Activated CD4-positive, alpha-beta T cell treated with anti-CD3 and anti-CD28 coated beads, Interleukin-2, amount 50 U/mL, for 4 hours (primary cell): ENCODE measurements around the gene PACSIN2.
"Not testable (repeated sequence)": the region's sequence is repeated elsewhere in the genome, so short reads cannot be mapped to it uniquely, and the experiment has no call there.

ENCODE experiments used
- DNase-seq, 2 experiments: peaks; one replicate each; pipeline ENCODE4 v3.0.0-alpha.2; 2020

The PACSIN2 gene

GRCh38 chr22:43014869-43015676 lies at the start of gene PACSIN2:
TSS of gene PACSIN2 (minus strand) at chr22:43015149. CDS start at chr22:42912080, 103,069 bp downstream.
- peak; percentile 99 for DNase-seq

GRCh38 chr22:43060183-43060582 lies 45.2 kb upstream of the PACSIN2 start:
- DNase-seq: peak; percentile 4 to 14

- DNase-seq: no peak
These were observed 42.7 kb upstream of the PACSIN2 start for GRCh38 chr22:43057641-43058040.

- no peak for DNase-seq
These were observed 38.2 kb upstream of the PACSIN2 start for GRCh38 chr22:43053176-43053575.

GRCh38 chr22:43050995-43051394 lies 36.0 kb upstream of the PACSIN2 start:
- no peak for DNase-seq

GRCh38 chr22:43047605-43048004 lies 32.7 kb upstream of the PACSIN2 start:
- no peak for DNase-seq

GRCh38 chr22:43044290-43044712 lies 29.4 kb upstream of the PACSIN2 start:
- DNase-seq: no peak

GRCh38 chr22:43042101-43042780 lies 27.3 kb upstream of the PACSIN2 start:
- DNase-seq: no peak

GRCh38 chr22:43039800-43040199 lies 24.9 kb upstream of the PACSIN2 start:
- no peak for DNase-seq

- no peak for DNase-seq
These were observed 23.4 kb upstream of the PACSIN2 start for GRCh38 chr22:43038325-43038724.

GRCh38 chr22:43036282-43036829 lies 21.4 kb upstream of the PACSIN2 start:
- DNase-seq: no peak

- DNase-seq: no peak
These were observed 20.3 kb upstream of the PACSIN2 start for GRCh38 chr22:43035250-43035649.

GRCh38 chr22:43031617-43032016 lies 16.7 kb upstream of the PACSIN2 start:
- no peak for DNase-seq

- no peak for DNase-seq
These were observed 3.7 kb upstream of the PACSIN2 start for GRCh38 chr22:43018615-43019014.

- DNase-seq: no peak
These were observed 2.8 kb upstream of the PACSIN2 start for GRCh38 chr22:43017525-43018460.

GRCh38 chr22:43016150-43016549 lies 1.2 kb upstream of the PACSIN2 start:
- DNase-seq: not testable (repeated sequence)

GRCh38 chr22:43015677-43016042 lies 711 bp upstream of the PACSIN2 start:
- DNase-seq: no peak

- DNase-seq: peak; percentile 9 to 16
These were observed 557 bp downstream of the PACSIN2 start for GRCh38 chr22:43014316-43014868.

GRCh38 chr22:43013355-43014315 lies 1.3 kb downstream of the PACSIN2 start:
- DNase-seq: no peak

- no peak for DNase-seq
These were observed 2.6 kb downstream of the PACSIN2 start for GRCh38 chr22:43012390-43012789.

- DNase-seq: no peak
These were observed 3.9 kb downstream of the PACSIN2 start for GRCh38 chr22:43011079-43011478.
